ENCODE results near the gene RELN. TPM values are rescaled to one million over a fixed set of nuclear protein-coding genes. Genes with fewer than 3 reads are reported as not detected.

The RELN gene
- total and polyA plus RNA-seq, 10 of the 15 experiments (the other 5 are each of a cell fraction or from before 2014, with no cell fraction given) = 0.11 to 0.21 TPM; not detected in 8

DNA sequence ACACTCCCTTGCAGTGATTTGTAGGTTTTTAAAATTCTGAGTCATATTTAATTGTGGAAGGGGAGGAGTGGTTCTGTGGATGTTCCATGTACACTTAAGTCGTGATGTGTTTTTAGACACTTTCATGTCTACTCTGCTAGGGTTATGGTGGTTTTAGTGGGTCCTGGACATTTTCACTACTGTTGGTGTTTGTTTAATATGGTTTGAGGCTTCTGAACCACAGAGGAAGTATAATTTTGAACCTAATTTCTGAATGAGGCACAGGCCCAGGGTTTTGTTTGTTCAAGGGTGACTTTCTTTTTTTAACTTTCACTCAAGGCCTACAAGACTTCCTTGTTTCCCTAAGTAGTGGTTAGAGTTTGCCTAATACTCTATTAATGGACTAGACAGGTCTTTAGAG, 556.7 kb downstream of the RELN start:
- H3K4me2 ChIP-seq (ENCODE audit: control insufficient read depth, insufficient read depth) = no peak overlapping the region
- ChIA-PET CTCF (no interaction called here), POLR2A (interaction anchor here (0.6 kb wide), 1 partner anchor 438 kb away, joined by 10 read pairs; no protein-coding TSS in a partner anchor), RAD21 (ENCODE audit: unreplicated experiment) (no interaction called here), SMC1A (ENCODE audit: uncharacterized antibody, unreplicated experiment) (interaction anchor here (0.5 to 1.2 kb wide), 2 partner anchors 14 to 27 kb away, joined by 3 to 4 read pairs; no protein-coding TSS in a partner anchor)
- H3K36me3 ChIP-seq (ENCODE audit: control insufficient read depth in 2 of 2, insufficient read depth in 2 of 2, low read length in 1 of 2) = no peaks in the 10 kb centered on the region
- no peak overlapping the region for H3K9ac ChIP-seq (ENCODE audit: control insufficient read depth, insufficient read depth, low read length)
- FAIRE-seq (peak; percentile 80), ATAC-seq (peak; percentile 42; the same call in 2 of the 3 replicates), DNase-seq (ENCODE audit: low read depth, low spot score) (peak; percentile 12)
- intact Hi-C loops (cut with micrococcal nuclease; ENCODE audit: unreplicated experiment) (no loop called here), in situ Hi-C loops (cut with MboI) (no loop called here)
- H3K27me3 ChIP-seq (replicated peaks in 1 of 2; ENCODE audit: control insufficient read depth in 2 of 2, insufficient read depth in 2 of 2, low read length in 1 of 2) = no peaks in the 10 kb centered on the region
- no peak overlapping the region for H2AFZ ChIP-seq (ENCODE audit: control insufficient read depth, low read depth, low read length)
- WGBS (ENCODE audit: insufficient coverage, insufficient replicate concordance, low lambda C conversion rate, missing lambda C conversion rate) = 0% methylated on average over 1 of the region's 1 CpG
- H3K9me3 ChIP-seq (replicated peaks; ENCODE audit: control insufficient read depth, insufficient read depth, low read length) = no peaks in the 10 kb centered on the region; the same call in 2 of the 3 replicates
- no TSS peak for BruUV-seq (replicated peaks)
- no peak overlapping the region for H3K27ac ChIP-seq (ENCODE audit: control insufficient read depth, insufficient read depth)
- H3K4me3 ChIP-seq = no peak overlapping the region
- H3K4me1 ChIP-seq (ENCODE audit: control insufficient read depth, insufficient read depth, low read length) = 0 out of 2 replicates have a peak, but pooled peaks cover 3% of the 10 kb centered on the region
- no peaks in the 10 kb centered on the region for H3K79me2 ChIP-seq (ENCODE audit: control insufficient read depth, insufficient read depth, low read length)
- no peaks in the 10 kb centered on the region for H4K20me1 ChIP-seq (ENCODE audit: control insufficient read depth, insufficient read depth)
- TF ChIP-seq NKRF (conservative IDR thresholded peaks at IDR 0.05) (no peak), IKZF2 (IDR thresholded peaks at IDR 0.05) (no peak), MYB (IDR thresholded peaks at IDR 0.05; ENCODE audit: borderline replicate concordance, low read depth, low read length) (no peak), BHLHE40 (IDR thresholded peaks at IDR 0.05; ENCODE audit: borderline replicate concordance in 1 of 2, low read depth in 2 of 2, low read length in 1 of 2) (no peak), TCF3 (IDR thresholded peaks at IDR 0.05; ENCODE audit: borderline replicate concordance, insufficient read depth, low read depth, low read length) (no peak), FOXM1 (IDR thresholded peaks at IDR 0.05; ENCODE audit: low read depth, low read length) (no peak), CBX5 (IDR thresholded peaks at IDR 0.05; ENCODE audit: low read depth) (no peak), TARDBP (IDR thresholded peaks at IDR 0.05; ENCODE audit: borderline replicate concordance) (no peak), MEF2A (IDR thresholded peaks at IDR 0.05; ENCODE audit: insufficient read depth, low read depth, low read length) (peak; percentile 51; the same call in 1 of the 2 replicates), IRF4 (IDR thresholded peaks at IDR 0.05; ENCODE audit: low read depth, low read length) (no peak), RUNX3 (IDR thresholded peaks at IDR 0.05; ENCODE audit: low read length) (peak; percentile 92), LARP7 (IDR thresholded peaks at IDR 0.05) (no peak), USF2 (IDR thresholded peaks at IDR 0.05; ENCODE audit: borderline replicate concordance, low read depth, low read length) (no peak), NFIC (IDR thresholded peaks at IDR 0.05; ENCODE audit: low read depth, low read length) (peak; percentile 52)
- TF ChIP-seq, protein P1, sequence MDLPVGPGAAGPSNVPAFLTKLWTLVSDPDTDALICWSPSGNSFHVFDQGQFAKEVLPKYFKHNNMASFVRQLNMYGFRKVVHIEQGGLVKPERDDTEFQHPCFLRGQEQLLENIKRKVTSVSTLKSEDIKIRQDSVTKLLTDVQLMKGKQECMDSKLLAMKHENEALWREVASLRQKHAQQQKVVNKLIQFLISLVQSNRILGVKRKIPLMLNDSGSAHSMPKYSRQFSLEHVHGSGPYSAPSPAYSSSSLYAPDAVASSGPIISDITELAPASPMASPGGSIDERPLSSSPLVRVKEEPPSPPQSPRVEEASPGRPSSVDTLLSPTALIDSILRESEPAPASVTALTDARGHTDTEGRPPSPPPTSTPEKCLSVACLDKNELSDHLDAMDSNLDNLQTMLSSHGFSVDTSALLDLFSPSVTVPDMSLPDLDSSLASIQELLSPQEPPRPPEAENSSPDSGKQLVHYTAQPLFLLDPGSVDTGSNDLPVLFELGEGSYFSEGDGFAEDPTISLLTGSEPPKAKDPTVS (IDR thresholded peaks at IDR 0.05; ENCODE audit: low read depth, low read length) = no peak
- TF ChIP-seq, protein P2, sequence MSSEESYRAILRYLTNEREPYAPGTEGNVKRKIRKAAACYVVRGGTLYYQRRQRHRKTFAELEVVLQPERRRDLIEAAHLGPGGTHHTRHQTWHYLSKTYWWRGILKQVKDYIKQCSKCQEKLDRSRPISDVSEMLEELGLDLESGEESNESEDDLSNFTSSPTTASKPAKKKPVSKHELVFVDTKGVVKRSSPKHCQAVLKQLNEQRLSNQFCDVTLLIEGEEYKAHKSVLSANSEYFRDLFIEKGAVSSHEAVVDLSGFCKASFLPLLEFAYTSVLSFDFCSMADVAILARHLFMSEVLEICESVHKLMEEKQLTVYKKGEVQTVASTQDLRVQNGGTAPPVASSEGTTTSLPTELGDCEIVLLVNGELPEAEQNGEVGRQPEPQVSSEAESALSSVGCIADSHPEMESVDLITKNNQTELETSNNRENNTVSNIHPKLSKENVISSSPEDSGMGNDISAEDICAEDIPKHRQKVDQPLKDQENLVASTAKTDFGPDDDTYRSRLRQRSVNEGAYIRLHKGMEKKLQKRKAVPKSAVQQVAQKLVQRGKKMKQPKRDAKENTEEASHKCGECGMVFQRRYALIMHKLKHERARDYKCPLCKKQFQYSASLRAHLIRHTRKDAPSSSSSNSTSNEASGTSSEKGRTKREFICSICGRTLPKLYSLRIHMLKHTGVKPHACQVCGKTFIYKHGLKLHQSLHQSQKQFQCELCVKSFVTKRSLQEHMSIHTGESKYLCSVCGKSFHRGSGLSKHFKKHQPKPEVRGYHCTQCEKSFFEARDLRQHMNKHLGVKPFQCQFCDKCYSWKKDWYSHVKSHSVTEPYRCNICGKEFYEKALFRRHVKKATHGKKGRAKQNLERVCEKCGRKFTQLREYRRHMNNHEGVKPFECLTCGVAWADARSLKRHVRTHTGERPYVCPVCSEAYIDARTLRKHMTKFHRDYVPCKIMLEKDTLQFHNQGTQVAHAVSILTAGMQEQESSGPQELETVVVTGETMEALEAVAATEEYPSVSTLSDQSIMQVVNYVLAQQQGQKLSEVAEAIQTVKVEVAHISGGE (CRISPR knock-in tag; IDR thresholded peaks at IDR 0.05) = no peak

Data from GM12878 (cell line).